C4-2B (cell line): ENCODE results near the gene DCAF5.
"Not testable (repeated sequence)": the region's sequence is repeated elsewhere in the genome, so short reads cannot be mapped to it uniquely, and the experiment has no call there.

ENCODE experiments used
- H3K27ac ChIP-seq: fragments of 450-650 bp; 2 replicates; pipeline ENCODE4 v1.5.1; 2017
- CTCF ChIP-seq: fragments of 450-650 bp; conservative IDR thresholded peaks from 2 replicates; pipeline ENCODE4 v1.5.1; 2017; ENCODE audit warnings: mild to moderate bottlenecking
- ZFX ChIP-seq: fragments of 450-650 bp; IDR thresholded peaks from 2 replicates; pipeline ENCODE4 v1.6.1; 2017

DCAF5 gene

GRCh38 chr14:69023035-69023434, 129.9 kb downstream of the DCAF5 start:
- no peak overlapping the region for H3K27ac ChIP-seq
- no peak for TF ChIP-seq ZFX
- no peak for TF ChIP-seq CTCF

- H3K27ac ChIP-seq = not testable (repeated sequence)
Measured at GRCh38 chr14:69022093-69022492, 130.8 kb downstream of the DCAF5 start.

GRCh38 chr14:69017706-69018105, 135.2 kb downstream of the DCAF5 start:
- TF ChIP-seq CTCF (no peak), ZFX (no peak)
- no peak overlapping the region for H3K27ac ChIP-seq

GRCh38 chr14:69014829-69015259, 138.1 kb downstream of the DCAF5 start:
- H3K27ac ChIP-seq = peak overlapping the region; percentile 56
- no peak for TF ChIP-seq ZFX
- TF ChIP-seq CTCF = no peak

- peak overlapping the region; percentile 56 for H3K27ac ChIP-seq
- TF ChIP-seq CTCF (no peak), ZFX (no peak)
Measured at GRCh38 chr14:69013943-69014782, 138.8 kb downstream of the DCAF5 start.

- no peak overlapping the region for H3K27ac ChIP-seq
- TF ChIP-seq CTCF = no peak
- TF ChIP-seq ZFX = no peak
Measured at GRCh38 chr14:69012256-69012953, 140.5 kb downstream of the DCAF5 start.

GRCh38 chr14:69010648-69011047, 142.3 kb downstream of the DCAF5 start:
- no peak overlapping the region for H3K27ac ChIP-seq
- TF ChIP-seq CTCF (no peak), ZFX (no peak)

- H3K27ac ChIP-seq = no peak overlapping the region
- no peak for TF ChIP-seq CTCF
- TF ChIP-seq ZFX = no peak
Measured at GRCh38 chr14:69008421-69008884, 144.5 kb downstream of the DCAF5 start.
